IPS DF 19.7 (cell line): ENCODE measurements around the gene CEL.
"Not testable (repeated sequence)": the region's sequence is repeated elsewhere in the genome, so short reads cannot be mapped to it uniquely, and the experiment has no call there.

ENCODE experiments used
- DNase-seq: peaks from one replicate; pipeline ENCODE4 v3.0.0-alpha.2; 2013; ENCODE audit warnings: low read depth, low spot score

The CEL gene

GRCh38 chr9:133046900-133047295, 14.9 kb upstream of the CEL start:
- DNase-seq, result no peak

- DNase-seq, result no peak
These were observed 13.2 kb upstream of the CEL start for GRCh38 chr9:133048595-133048994.

GRCh38 chr9:133049043-133049442, 12.7 kb upstream of the CEL start:
- no peak for DNase-seq

- no peak for DNase-seq
These were observed 11.6 kb upstream of the CEL start for GRCh38 chr9:133050142-133050541.

GRCh38 chr9:133050781-133051180, 11.0 kb upstream of the CEL start:
- no peak for DNase-seq

- DNase-seq, result no peak
These were observed 10.4 kb upstream of the CEL start for GRCh38 chr9:133051281-133051900.

GRCh38 chr9:133051966-133052539, 9.7 kb upstream of the CEL start:
- no peak for DNase-seq

- DNase-seq, result no peak
These were observed 7.4 kb upstream of the CEL start for GRCh38 chr9:133054194-133054890.

- no peak for DNase-seq
These were observed 6.8 kb upstream of the CEL start for GRCh38 chr9:133054966-133055365.

- DNase-seq, result no peak
These were observed 5.9 kb upstream of the CEL start for GRCh38 chr9:133055788-133056420.

- DNase-seq, result no peak
These were observed 5.2 kb upstream of the CEL start for GRCh38 chr9:133056533-133056932.

GRCh38 chr9:133057006-133057405, 4.8 kb upstream of the CEL start:
- no peak for DNase-seq

- no peak for DNase-seq
These were observed 4.2 kb upstream of the CEL start for GRCh38 chr9:133057553-133057952.

GRCh38 chr9:133058071-133058470, 3.7 kb upstream of the CEL start:
- DNase-seq, result no peak

GRCh38 chr9:133058550-133059320, 3.0 kb upstream of the CEL start:
- no peak for DNase-seq

- DNase-seq, result no peak
These were observed 2.2 kb upstream of the CEL start for GRCh38 chr9:133059623-133060022.

- no peak for DNase-seq
These were observed 1.4 kb upstream of the CEL start for GRCh38 chr9:133060417-133060841.

GRCh38 chr9:133061019-133061763, 590 bp upstream of the CEL start:
- DNase-seq, result not testable (repeated sequence)

GRCh38 chr9:133062569-133062968, 788 bp downstream of the CEL start:
- not testable (repeated sequence) for DNase-seq

- DNase-seq, result no peak
These were observed 1.3 kb downstream of the CEL start for GRCh38 chr9:133063159-133063499.

GRCh38 chr9:133063500-133064231, 1.9 kb downstream of the CEL start:
- DNase-seq, result no peak
